Right hindlimb (tissue), 1 donor: ENCODE measurements around the gene LCNL1.
"Not testable (repeated sequence)": the region's sequence is repeated elsewhere in the genome, so short reads cannot be mapped to it uniquely, and the experiment has no call there.

Experiments
- DNase-seq: peaks from one replicate; pipeline ENCODE4 v3.0.0-alpha.2; 2018

The LCNL1 gene

DNA sequence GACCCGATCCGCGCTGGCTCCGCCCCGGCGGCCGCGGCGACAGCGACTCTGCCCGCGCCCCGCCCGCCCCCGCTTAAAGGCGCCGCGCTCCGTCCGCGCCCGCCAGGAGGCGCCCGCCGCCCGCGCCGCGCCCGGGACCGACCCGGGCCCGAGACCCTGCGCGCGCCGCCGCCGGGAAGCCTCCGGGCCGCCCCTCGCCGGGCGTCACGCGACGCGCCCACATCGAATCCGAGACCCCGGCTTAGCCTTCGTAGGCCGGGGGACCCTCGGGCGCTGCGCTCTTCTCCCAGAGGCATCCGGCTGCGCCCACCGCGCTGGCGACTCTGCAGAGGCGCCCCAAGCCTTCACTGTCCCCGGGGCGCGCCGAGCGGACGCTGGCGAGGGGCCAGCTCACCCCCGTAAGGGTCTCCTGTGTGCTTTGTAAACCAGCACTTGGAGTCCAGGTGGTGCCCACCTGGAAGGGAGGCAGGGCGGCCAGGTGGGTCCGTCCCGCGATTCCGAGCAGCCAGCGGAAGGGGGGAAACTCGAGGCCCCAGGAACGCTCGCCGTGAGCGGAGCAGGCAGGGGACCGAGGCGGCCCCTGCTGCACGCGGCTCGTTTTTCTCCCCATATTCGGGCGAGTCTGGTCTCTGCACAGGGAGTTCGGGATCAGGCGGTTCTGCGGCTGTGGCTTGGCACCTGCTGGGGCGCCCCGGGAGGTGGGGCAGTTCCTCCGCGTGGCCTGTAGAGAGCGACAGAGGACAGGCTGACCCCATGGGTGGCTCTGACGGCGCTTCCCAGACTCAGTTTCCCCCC lies 45.7 kb downstream of the LCNL1 start:
- DNase-seq, result peak; percentile 60

DNA sequence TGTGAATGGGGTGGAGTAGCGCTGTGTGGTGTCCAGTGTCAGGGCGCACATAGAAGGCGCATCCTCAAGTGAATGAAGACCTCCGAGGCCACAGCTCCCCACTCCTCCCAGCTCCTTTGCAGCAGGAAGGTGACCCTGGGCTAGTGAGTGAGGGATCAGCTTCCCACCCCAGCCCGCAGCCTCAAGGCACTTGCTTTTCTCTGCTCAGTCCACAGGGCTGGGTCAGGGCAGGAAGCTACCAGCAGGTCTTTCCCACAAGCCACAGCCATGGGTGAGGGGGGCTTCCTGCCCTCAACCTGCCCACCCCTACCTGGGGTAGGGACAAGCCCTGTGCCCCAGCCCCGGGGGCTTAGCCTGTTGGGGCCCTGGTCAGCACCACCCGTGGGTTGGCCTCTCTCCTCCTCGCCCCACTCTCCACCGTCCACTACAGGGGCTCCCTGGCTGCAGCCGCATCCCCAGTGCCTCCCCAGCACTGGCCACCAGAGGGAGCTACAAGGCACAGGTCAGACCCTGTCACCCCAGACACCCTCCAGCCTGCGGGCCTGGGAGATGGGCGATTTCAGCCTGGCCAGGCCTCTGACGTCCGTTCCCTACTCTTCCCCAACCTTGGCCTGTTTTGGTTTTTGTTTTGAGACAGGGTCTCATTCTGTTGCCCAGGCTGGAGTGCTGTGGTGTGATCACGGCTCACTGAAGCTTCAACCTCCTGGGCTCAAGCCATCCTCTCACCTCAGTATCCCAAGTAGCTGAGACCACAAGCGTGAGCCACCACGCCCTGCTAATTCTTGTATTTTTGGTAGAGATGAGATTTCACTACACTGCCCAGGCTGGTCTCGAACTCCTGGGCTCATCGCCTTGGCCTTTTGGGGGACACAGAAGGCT lies 46.5 kb downstream of the LCNL1 start:
- peak; percentile 73 for DNase-seq

DNA sequence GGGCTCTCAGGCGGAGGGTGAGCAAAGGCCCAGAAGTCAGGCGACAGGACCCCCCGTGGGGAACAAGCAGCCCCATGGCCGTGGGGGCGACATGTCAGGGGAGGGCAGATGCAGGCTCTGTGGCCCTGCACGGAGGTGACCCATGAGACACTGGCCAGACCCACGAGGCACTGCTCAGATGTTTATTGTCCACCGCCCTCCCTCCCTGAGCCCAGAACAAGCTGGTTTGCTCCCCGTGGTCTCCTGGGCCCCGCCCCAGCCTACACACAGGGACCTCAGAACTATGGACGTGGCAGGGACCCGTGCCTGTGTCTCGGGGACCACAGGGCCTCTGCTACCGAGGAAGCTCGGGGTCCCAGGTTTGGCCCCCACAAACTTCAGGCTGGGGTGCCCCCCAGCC lies 47.2 kb downstream of the LCNL1 start:
- no peak for DNase-seq

DNA sequence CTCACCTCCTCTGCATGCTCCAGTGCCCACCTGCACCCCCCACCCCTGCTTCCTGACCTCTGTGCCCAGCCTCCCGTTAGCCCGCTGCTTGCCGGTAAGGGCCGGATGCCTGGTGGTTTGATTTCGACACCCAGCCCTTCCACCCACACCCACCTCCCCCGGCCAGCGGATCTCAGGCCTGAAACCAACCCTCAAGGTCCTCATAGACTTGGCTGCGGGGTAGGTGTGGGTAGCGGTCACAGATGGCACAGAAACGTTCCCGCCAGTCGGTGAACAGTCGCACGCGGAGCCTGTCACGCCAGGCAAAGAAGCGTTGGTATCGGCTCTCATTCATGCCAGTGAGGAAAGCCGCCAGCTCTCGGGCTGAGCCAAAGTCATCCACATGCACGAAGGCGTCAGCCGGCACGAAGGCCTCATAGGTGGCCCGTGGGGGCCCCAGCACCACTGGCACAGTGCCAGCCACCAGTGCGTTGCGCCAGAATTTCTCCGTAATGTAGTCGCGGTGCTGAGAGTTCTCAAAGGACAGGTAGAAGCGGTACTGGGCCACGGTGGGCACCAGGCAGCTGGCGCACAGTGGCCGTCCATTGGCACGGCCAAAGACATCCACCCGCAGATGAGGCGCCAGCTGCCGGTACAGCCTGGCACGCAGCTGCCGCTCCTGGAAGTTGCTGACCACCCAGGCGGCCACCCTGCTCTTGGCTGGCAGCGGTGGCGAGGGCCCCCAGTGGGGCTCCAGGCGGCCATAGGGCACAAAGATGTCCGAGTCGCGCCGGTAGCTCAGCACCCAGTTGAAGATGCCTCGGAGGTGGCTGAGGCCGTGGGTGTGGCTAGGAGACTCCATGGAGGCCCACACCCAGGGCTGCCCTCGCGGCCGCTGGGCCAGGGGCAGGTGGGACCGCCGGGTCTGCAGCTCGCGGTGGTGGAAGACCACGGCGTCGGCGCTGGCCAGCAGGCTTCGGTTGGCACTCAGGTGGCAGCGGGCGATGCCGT lies 48.0 kb downstream of the LCNL1 start:
- no peak for DNase-seq

DNA sequence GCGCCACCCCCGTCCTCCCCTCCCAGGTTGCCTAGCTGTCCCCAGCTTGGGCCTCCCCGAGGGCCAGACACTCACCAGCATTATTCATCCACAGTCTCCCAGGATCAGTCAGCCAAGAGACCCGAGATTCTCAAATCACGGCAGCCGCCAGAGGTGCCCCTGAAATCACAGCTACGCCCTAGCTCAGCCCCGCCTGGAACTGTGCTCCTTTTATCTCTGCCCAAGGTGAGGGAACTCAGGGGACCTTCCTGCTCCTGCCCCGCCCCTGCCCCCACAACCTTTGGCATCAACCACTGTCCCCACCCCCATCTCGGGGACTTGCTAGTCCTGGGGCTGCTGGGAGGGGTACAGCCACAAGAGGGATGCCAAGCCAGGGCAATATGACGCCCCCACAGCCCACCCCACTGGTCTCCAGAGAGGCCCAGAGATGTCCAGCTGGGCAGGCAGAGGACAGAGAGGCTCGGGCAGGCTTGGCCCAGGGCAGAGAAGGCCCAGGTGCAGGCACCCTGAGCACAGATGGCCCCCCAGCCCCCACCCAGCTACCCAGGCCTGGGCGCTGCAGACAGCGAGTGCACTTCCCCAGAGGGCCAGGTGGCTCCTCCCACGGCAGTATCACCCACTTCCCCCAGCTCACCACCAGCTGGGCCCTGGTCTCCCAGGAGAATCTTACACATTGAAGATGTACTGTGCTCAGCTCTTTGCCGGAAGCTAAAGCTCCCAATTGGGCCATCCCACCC lies 49.3 kb downstream of the LCNL1 start, which contains the start of gene FUT7:
Gene FUT7, minus strand, starts transcription at position 185 of the 737 bp plus-strand sequence. Its CDS starts 97 bp downstream, at position 88.
- no peak for DNase-seq

DNA sequence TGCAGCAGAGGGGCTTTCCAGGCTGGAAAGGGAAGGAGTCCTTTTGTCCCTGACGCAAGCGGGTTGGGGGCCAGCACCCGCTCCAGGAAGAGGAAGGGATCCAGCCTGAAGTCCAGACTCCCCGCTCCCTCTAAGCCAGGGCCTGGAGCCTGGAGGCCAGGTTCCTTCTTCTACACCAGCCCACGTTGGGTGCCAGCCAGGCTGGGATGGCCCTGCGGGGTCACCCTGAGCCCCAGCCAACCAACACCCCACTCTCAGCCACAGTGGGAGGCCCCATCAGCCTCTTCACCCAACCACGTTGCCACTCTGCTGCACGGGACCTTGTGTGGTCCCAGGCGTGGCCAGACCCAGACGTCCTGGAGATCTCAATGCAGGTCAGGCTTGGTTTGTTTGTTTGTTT lies 50.1 kb downstream of the LCNL1 start:
- DNase-seq, result no peak

DNA sequence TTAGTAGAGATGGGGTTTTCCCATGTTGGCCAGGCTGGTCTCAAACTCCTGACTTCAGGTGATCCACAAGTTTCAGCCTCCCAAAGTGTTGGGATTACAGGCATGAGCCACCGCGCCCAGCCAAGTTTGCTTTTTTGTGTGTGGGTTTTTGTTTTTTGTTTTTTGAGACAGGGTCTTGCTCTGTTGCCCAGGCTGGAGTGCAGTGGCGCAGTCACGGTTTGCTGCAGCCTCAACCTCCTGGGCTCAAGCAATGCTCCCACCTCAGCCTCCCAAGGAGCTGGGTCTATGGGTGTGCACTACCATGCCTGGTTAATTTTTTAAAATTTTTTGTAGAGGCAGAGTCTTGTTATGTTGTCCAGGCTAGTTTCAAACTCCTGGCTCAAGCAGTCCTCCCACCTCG lies 50.7 kb downstream of the LCNL1 start:
- not testable (repeated sequence) for DNase-seq

DNA sequence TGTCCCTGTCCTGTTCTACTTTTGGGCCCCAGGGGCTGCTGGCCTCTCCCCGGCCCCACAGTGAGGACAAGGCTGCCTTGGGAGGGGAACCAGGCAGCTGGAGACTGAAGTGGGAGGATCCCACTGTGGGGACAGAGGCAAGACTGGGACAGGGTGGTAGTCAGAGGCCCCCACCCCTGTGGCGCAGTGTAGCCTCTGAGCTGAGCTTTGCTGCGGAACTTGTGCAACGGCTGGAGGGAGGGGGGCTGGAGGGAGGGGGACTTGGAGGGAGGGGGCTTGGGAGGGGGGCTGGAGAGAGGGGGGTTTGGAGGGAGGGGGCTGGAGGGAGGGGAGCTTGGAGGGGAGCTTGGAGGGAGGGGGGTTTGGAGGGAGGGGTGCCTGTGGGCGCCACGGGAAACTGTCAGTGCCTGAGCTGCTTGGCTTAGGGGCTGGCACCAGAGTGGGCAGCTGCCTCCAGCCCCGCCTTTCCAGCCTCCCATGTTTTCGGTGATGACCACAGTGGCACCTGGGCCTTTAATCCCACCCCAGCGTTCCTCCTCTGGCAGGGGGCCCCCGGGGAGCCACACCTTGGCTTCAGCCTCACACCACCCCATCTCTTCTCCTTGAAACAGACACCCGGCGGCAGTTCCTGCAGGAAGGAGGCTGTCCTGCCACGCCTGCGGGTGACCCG lies 51.4 kb downstream of the LCNL1 start:
- no peak for DNase-seq

DNA sequence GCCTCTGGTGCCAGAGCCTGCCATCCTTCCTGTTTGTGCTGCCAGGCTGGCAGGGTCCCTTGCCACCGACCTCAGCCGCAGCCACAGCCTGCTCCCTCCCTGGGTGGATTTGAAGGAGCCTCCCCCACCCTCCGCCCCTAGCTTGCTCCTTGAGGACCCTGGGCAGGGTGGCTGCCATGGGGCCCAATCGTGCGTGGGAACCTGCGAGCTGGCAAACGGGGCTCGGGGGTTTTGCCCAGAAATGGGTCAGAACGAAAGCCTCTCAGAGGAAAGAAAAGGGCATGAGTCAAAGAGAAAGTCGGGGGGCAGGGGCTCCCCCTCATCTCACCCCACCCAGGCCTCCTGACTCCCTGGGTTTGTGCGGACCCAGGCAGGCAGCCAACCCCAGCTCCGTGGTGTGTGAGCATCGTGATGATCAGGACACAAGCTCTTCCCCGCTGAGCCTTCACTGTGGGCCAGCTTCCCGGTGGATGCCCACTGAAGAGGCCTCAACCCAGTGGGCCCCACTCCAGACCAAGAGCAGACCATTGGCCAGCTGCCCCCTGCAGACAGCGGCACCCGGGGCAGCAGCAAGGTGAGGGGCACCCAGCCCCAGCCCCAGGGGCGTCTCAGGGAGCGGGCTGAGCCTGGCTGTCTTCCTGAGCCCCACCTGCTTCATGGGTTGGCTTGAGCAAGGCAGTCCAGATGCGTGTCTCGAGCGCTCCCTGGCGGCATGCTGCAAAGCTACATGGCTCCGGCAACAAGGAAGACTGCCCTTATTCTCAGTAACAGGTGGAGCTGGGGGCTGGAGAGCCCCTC lies 52.1 kb downstream of the LCNL1 start:
- peak; percentile 87 for DNase-seq
